Small intestine (tissue), 7 donors: ENCODE data around the gene SLC26A2. TPM values are rescaled to one million over a fixed set of nuclear protein-coding genes. Genes with fewer than 3 reads are reported as not detected.

Experiments
- DNase-seq, 2 donors: peaks; one replicate each; pipeline versions ENCODE4 v3.0.0 to v3.0.0-alpha.2; 2013
- FAIRE-seq: peaks from 2 replicates; lab custom pipeline; 2012; peaks lifted over from hg19 to GRCh38; lab: Jason Lieb, UNC
- H3K27ac ChIP-seq, 3 donors: one replicate each; pipeline ENCODE4 v1.5.1; 2013; ENCODE audit warnings: low read length in 2 of 3, mild to moderate bottlenecking in 2 of 3, control low read depth in 1 of 3, inconsistent platforms in 1 of 3, low read depth in 1 of 3, moderate library complexity in 1 of 3
- H3K27me3 ChIP-seq, 3 donors: one replicate each; pipeline ENCODE4 v1.6.1; 2013; ENCODE audit warnings: low read length in 3 of 3, inconsistent platforms in 1 of 3; ENCODE audit not compliant: control insufficient read depth in 3 of 3, insufficient read depth in 3 of 3
- H3K36me3 ChIP-seq, 3 donors: one replicate each; pipeline ENCODE4 v1.6.1; 2013; ENCODE audit warnings: low read length in 3 of 3, inconsistent platforms in 1 of 3, low read depth in 1 of 3, mild to moderate bottlenecking in 1 of 3, moderate library complexity in 1 of 3; ENCODE audit not compliant: control insufficient read depth in 3 of 3, insufficient read depth in 2 of 3
- H3K4me1 ChIP-seq, 3 donors: one replicate each; pipeline ENCODE4 v1.6.1; 2013; ENCODE audit warnings: low read length in 2 of 3, inconsistent platforms in 1 of 3, low read depth in 1 of 3, mild to moderate bottlenecking in 1 of 3, moderate library complexity in 1 of 3; ENCODE audit not compliant: control insufficient read depth in 3 of 3, insufficient read depth in 2 of 3
- H3K4me3 ChIP-seq, 3 donors: one replicate each; pipeline ENCODE4 v1.5.1; 2013; ENCODE audit warnings: low read length in 3 of 3, control low read depth in 1 of 3, inconsistent platforms in 1 of 3, low read depth in 1 of 3, mild to moderate bottlenecking in 1 of 3, moderate library complexity in 1 of 3
- H3K9me3 ChIP-seq, 2 donors: one replicate each; pipeline ENCODE4 v1.6.1; 2013; ENCODE audit warnings: low read depth in 1 of 2, low read length in 1 of 2; ENCODE audit not compliant: control insufficient read depth in 2 of 2, insufficient read depth in 1 of 2
- WGBS, 3 donors: extraction: QIAGEN DNeasy Blood & Tissue Kit; methylation state at CpG; one replicate each; pipeline ENCODE4 v1.1.7; 2013; 5-methylcytosine and 5-hydroxymethylcytosine counted together
- polyA plus RNA-seq, 4 donors: library from polyadenylated mRNA; stranded (reverse) in 3 of 4; unstranded in 1 of 4; fragments of 200-250 nt in 3 of 4; fragments of 120-200 nt in 1 of 4; gene quantifications; one replicate each; pipeline versions ENCODE4 v1.2.1 to v1.2.3, GENCODE V29; 2013
- donor health status: healthy with polysubstance abuse.
- donor health status: control.
- donor health status: control.
- donor health status: Bipolar disorder and iron deficiency.
- donor health status: healthy.

The SLC26A2 gene
- polyA plus RNA-seq, 4 donors = 2.7 to 155 (median 5.5) TPM

- WGBS, 3 donors = 90 to 92% (median 91%) methylated on average over 7 of the region's 7 CpGs
- H3K27me3 ChIP-seq = no peaks in the 10 kb centered on the region
- no peak overlapping the region for H3K4me3 ChIP-seq
- no peaks in the 10 kb centered on the region for H3K9me3 ChIP-seq
- no peak for FAIRE-seq
- DNase-seq = no peak
- no peaks in the 10 kb centered on the region for H3K36me3 ChIP-seq
- H3K4me1 ChIP-seq = peaks cover 0 to 23% (median 0%) of the 10 kb centered on the region in 3 donors
- H3K27ac ChIP-seq = no peak overlapping the region
Observed at GRCh38 chr5:149916334-149917072, 44.1 kb upstream of the SLC26A2 start.

- no peaks in the 10 kb centered on the region for H3K27me3 ChIP-seq
- no peak for FAIRE-seq
- H3K36me3 ChIP-seq = no peaks in the 10 kb centered on the region
- no peak overlapping the region for H3K27ac ChIP-seq
- no peaks in the 10 kb centered on the region for H3K9me3 ChIP-seq
- peaks cover 0 to 20% (median 0%) of the 10 kb centered on the region in 3 donors for H3K4me1 ChIP-seq
- no peak for DNase-seq
- 77 to 82% (median 82%) methylated on average over 6 of the region's 6 CpGs for WGBS, 3 donors
- H3K4me3 ChIP-seq = no peak overlapping the region
Observed at GRCh38 chr5:149917073-149917676, 43.4 kb upstream of the SLC26A2 start.

- DNase-seq (no peak), FAIRE-seq (no peak)
- 91 to 92% (median 92%) methylated on average over 3 of the region's 3 CpGs for WGBS, 3 donors
- no peaks in the 10 kb centered on the region for H3K4me1 ChIP-seq
- H3K9me3 ChIP-seq = no peaks in the 10 kb centered on the region
- no peaks in the 10 kb centered on the region for H3K27me3 ChIP-seq
- H3K36me3 ChIP-seq = no peaks in the 10 kb centered on the region
- no peak overlapping the region for H3K4me3 ChIP-seq
- no peak overlapping the region for H3K27ac ChIP-seq
Observed at GRCh38 chr5:149921597-149921996, 39.0 kb upstream of the SLC26A2 start.

GRCh38 chr5:149922950-149923349 lies 37.6 kb upstream of the SLC26A2 start:
- DNase-seq (no peak), FAIRE-seq (no peak)
- Histone ChIP-seq H3K4me1 (no peaks in the 10 kb centered on the region), H3K4me3 (no peak overlapping the region), H3K36me3 (no peaks in the 10 kb centered on the region), H3K27me3 (no peaks in the 10 kb centered on the region), H3K27ac (no peak overlapping the region), H3K9me3 (no peaks in the 10 kb centered on the region)
- 83 to 88% (median 84%) methylated on average over 6 of the region's 6 CpGs for WGBS, 3 donors

DNA sequence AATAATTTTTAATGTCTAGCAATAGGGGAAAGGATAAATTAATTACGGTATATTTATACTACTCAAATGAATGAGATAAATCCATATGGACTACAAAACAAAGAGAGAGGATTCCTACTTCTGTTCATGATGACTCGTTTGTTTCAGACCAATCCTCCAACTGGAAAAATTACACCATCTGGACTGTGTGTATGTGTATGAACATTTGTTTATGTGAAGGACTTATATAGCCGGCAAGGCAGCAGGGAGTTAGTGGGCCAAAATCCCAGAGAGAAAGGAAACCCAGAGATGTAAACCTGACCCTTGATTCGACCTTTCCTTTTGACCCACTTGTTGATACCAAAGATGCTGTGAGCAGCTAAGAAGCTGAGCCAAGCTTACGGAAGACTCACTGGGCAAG lies 36.1 kb upstream of the SLC26A2 start:
- no peaks in the 10 kb centered on the region for H3K9me3 ChIP-seq
- H3K4me1 ChIP-seq = no peaks in the 10 kb centered on the region
- no peaks in the 10 kb centered on the region for H3K27me3 ChIP-seq
- FAIRE-seq (no peak), DNase-seq (no peak)
- no peaks in the 10 kb centered on the region for H3K36me3 ChIP-seq
- 74 to 88% (median 86%) methylated on average over 5 of the region's 5 CpGs for WGBS, 3 donors
- H3K4me3 ChIP-seq = no peak overlapping the region
- no peak overlapping the region for H3K27ac ChIP-seq

DNA sequence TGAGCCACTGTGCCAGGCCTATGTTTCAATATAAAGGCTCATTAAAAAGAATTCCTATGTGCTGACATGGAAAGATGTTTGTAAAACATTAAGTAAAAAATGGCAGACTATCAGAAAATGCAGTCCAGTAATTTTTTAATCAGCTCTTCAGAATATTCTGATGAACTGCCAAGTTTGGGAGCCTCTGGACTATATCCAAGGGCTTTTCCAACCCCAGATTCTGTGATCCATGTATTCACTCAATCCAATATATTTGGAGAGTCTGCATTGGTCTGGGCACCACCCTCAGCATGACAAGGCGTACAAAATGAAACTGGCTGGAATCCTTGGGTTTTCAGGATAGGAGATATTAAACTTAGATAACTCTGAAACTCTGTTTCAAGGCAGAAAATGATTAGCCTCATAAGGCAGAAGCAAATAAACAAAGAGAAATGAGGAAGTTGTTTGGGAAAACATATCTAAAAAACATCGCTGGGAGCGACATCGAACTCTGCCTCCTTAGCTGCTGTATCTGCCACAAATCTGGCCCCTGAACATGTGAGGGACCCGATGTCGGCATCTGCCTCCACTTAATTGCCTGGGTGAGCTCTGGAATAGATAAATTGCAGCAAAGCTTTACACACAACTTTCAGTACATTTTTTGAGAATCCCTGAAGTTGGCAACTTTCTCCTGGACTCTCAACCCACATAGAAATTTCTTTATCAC lies 30.4 kb upstream of the SLC26A2 start:
- no peaks in the 10 kb centered on the region for H3K27me3 ChIP-seq
- WGBS, 3 donors = 18 to 36% (median 26%) methylated on average over 6 of the region's 6 CpGs
- H3K4me1 ChIP-seq = peaks cover 0 to 6% (median 0%) of the 10 kb centered on the region in 3 donors
- no peaks in the 10 kb centered on the region for H3K9me3 ChIP-seq
- peak overlapping the region in 1 of 3 donors; percentile 27 for H3K27ac ChIP-seq
- no peak overlapping the region for H3K4me3 ChIP-seq
- no peaks in the 10 kb centered on the region for H3K36me3 ChIP-seq
- peak; percentile 3 to 51 for DNase-seq
- FAIRE-seq = no peak

- Histone ChIP-seq H3K36me3 (no peaks in the 10 kb centered on the region), H3K9me3 (no peaks in the 10 kb centered on the region), H3K27me3 (no peaks in the 10 kb centered on the region), H3K4me1 (peaks cover 0 to 11% (median 0%) of the 10 kb centered on the region in 3 donors), H3K27ac (no peak overlapping the region), H3K4me3 (no peak overlapping the region)
- 57 to 68% (median 66%) methylated on average over 7 of the region's 7 CpGs for WGBS, 3 donors
- FAIRE-seq = no peak
- DNase-seq = no peak
Observed at GRCh38 chr5:149930749-149931574, 29.6 kb upstream of the SLC26A2 start.

DNA sequence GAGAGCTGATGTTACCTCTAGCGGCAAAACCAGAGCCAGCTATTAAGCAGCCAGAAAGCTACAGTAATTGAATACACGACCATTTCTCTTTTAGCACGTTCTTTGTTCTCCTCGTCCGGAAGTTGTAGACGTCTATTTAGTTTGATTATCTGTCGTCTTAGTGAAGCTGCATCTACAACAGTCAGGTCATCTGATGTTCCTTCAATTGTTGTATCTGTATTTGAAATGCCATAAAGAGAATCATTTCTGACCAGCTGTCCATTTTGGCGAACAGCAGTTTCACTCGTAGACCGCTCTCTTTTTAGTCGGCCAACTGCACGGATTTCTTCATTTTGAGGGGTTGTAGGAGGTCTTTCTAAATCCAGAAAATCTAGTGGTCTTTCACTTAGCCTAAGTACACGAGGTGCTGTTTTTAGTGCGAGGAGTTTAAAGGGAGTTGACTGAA lies 28.5 kb upstream of the SLC26A2 start:
- H3K4me3 ChIP-seq = no peak overlapping the region
- peaks cover 0 to 11% (median 0%) of the 10 kb centered on the region in 3 donors for H3K4me1 ChIP-seq
- no peak overlapping the region for H3K27ac ChIP-seq
- WGBS, 3 donors = 78 to 90% (median 82%) methylated on average over 14 of the region's 14 CpGs
- no peaks in the 10 kb centered on the region for H3K36me3 ChIP-seq
- H3K9me3 ChIP-seq = no peaks in the 10 kb centered on the region
- FAIRE-seq = no peak
- no peak for DNase-seq
- H3K27me3 ChIP-seq = no peaks in the 10 kb centered on the region
